HUES6 (cell line): ENCODE results near the gene AKNA.

ENCODE experiments used
- H3K27ac ChIP-seq: 2 replicates; pipeline ENCODE4 v1.7.0; 2013; ENCODE audit warnings: low read depth, mild to moderate bottlenecking, low read length, inconsistent platforms
- H3K27me3 ChIP-seq: 2 replicates; pipeline ENCODE4 v1.6.1; 2013; ENCODE audit warnings: low read length; ENCODE audit not compliant: control insufficient read depth, insufficient read depth
- H3K36me3 ChIP-seq: 2 replicates; pipeline ENCODE4 v1.6.1; 2013; ENCODE audit warnings: low read length; ENCODE audit not compliant: control insufficient read depth, insufficient read depth
- H3K4me1 ChIP-seq: 2 replicates; pipeline ENCODE4 v1.6.1; 2013; ENCODE audit warnings: low read length; ENCODE audit not compliant: control insufficient read depth, insufficient read depth
- H3K4me3 ChIP-seq: 2 replicates; pipeline ENCODE4 v1.5.1; 2013; ENCODE audit warnings: low read depth, low read length
- H3K9ac ChIP-seq: one replicate; pipeline ENCODE4 v1.6.1; 2013; ENCODE audit warnings: mild to moderate bottlenecking, low read length
- H3K9me3 ChIP-seq: 2 replicates; pipeline ENCODE4 v1.6.1; 2013; ENCODE audit warnings: low read depth, low read length; ENCODE audit not compliant: control insufficient read depth, insufficient read depth

AKNA gene

GRCh38 chr9:114396558-114397218 is 8.9 kb upstream of the AKNA start:
- Histone ChIP-seq H3K4me3 (peak overlapping the region; percentile 95; the same call in 1 of the 2 replicates), H3K27me3 (no peaks in the 10 kb centered on the region), H3K36me3 (no peaks in the 10 kb centered on the region), H3K4me1 (peaks cover 31% of the 10 kb centered on the region), H3K9me3 (no peaks in the 10 kb centered on the region), H3K27ac (no peak overlapping the region), H3K9ac (no peak overlapping the region)

- Histone ChIP-seq H3K27me3 (no peaks in the 10 kb centered on the region), H3K36me3 (no peaks in the 10 kb centered on the region), H3K9me3 (no peaks in the 10 kb centered on the region), H3K4me3 (no peak overlapping the region), H3K9ac (no peak overlapping the region), H3K27ac (no peak overlapping the region), H3K4me1 (peaks cover 24% of the 10 kb centered on the region)
These were observed 8.0 kb upstream of the AKNA start for GRCh38 chr9:114395768-114396167.

GRCh38 chr9:114395334-114395617 is 7.5 kb upstream of the AKNA start:
- Histone ChIP-seq H3K9me3 (no peaks in the 10 kb centered on the region), H3K4me1 (peaks cover 28% of the 10 kb centered on the region), H3K9ac (no peak overlapping the region), H3K4me3 (no peak overlapping the region), H3K36me3 (no peaks in the 10 kb centered on the region), H3K27ac (no peak overlapping the region), H3K27me3 (no peaks in the 10 kb centered on the region)

- no peaks in the 10 kb centered on the region for H3K27me3 ChIP-seq
- H3K9me3 ChIP-seq: no peaks in the 10 kb centered on the region
- H3K27ac ChIP-seq: no peak overlapping the region
- peaks cover 34% of the 10 kb centered on the region for H3K4me1 ChIP-seq
- no peak overlapping the region for H3K9ac ChIP-seq
- H3K4me3 ChIP-seq: no peak overlapping the region
- H3K36me3 ChIP-seq: no peaks in the 10 kb centered on the region
These were observed 6.9 kb upstream of the AKNA start for GRCh38 chr9:114394523-114395333.

- Histone ChIP-seq H3K36me3 (no peaks in the 10 kb centered on the region), H3K4me1 (peaks cover 46% of the 10 kb centered on the region), H3K27ac (no peak overlapping the region)
These were observed 4.9 kb upstream of the AKNA start for GRCh38 chr9:114392749-114393112.

GRCh38 chr9:114390952-114391351 is 3.2 kb upstream of the AKNA start:
- Histone ChIP-seq H3K4me1 (peaks cover 52% of the 10 kb centered on the region), H3K9me3 (no peaks in the 10 kb centered on the region), H3K4me3 (no peak overlapping the region), H3K27me3 (no peaks in the 10 kb centered on the region), H3K9ac (no peak overlapping the region), H3K27ac (no peak overlapping the region), H3K36me3 (no peaks in the 10 kb centered on the region)

More at GRCh38 chr9:114392749-114393112, 4.9 kb upstream of the AKNA start:
- H3K27me3 ChIP-seq: no peaks in the 10 kb centered on the region
- H3K9ac ChIP-seq: no peak overlapping the region
- no peaks in the 10 kb centered on the region for H3K9me3 ChIP-seq
- H3K4me3 ChIP-seq: no peak overlapping the region

GRCh38 chr9:114389612-114390368 is 2.0 kb upstream of the AKNA start:
- Histone ChIP-seq H3K27me3 (no peaks in the 10 kb centered on the region), H3K27ac (no peak overlapping the region), H3K9me3 (no peaks in the 10 kb centered on the region), H3K4me1 (peaks cover 57% of the 10 kb centered on the region), H3K36me3 (no peaks in the 10 kb centered on the region), H3K4me3 (no peak overlapping the region), H3K9ac (no peak overlapping the region)

- no peaks in the 10 kb centered on the region for H3K27me3 ChIP-seq
- no peak overlapping the region for H3K4me3 ChIP-seq
- H3K27ac ChIP-seq: no peak overlapping the region
- H3K4me1 ChIP-seq: peaks cover 55% of the 10 kb centered on the region
- no peaks in the 10 kb centered on the region for H3K36me3 ChIP-seq
- H3K9ac ChIP-seq: no peak overlapping the region
- H3K9me3 ChIP-seq: no peaks in the 10 kb centered on the region
These were observed 1.1 kb upstream of the AKNA start for GRCh38 chr9:114388764-114389375.

GRCh38 chr9:114388357-114388682 is 538 bp upstream of the AKNA start:
- Histone ChIP-seq H3K4me3 (no peak overlapping the region), H3K36me3 (no peaks in the 10 kb centered on the region), H3K9ac (no peak overlapping the region), H3K27ac (no peak overlapping the region), H3K27me3 (no peaks in the 10 kb centered on the region), H3K4me1 (peaks cover 60% of the 10 kb centered on the region), H3K9me3 (no peaks in the 10 kb centered on the region)

GRCh38 chr9:114386886-114387679 is 699 bp downstream of the AKNA start:
- Histone ChIP-seq H3K27me3 (no peaks in the 10 kb centered on the region), H3K36me3 (no peaks in the 10 kb centered on the region), H3K27ac (no peak overlapping the region), H3K9me3 (no peaks in the 10 kb centered on the region), H3K4me3 (peak overlapping the region; percentile 41), H3K9ac (peak overlapping the region; percentile 18), H3K4me1 (peaks cover 69% of the 10 kb centered on the region)
